ENCODE results near the gene RIMS3.
"Not testable (repeated sequence)": the region's sequence is repeated elsewhere in the genome, so short reads cannot be mapped to it uniquely, and the experiment has no call there.

Gene RIMS3

DNA sequence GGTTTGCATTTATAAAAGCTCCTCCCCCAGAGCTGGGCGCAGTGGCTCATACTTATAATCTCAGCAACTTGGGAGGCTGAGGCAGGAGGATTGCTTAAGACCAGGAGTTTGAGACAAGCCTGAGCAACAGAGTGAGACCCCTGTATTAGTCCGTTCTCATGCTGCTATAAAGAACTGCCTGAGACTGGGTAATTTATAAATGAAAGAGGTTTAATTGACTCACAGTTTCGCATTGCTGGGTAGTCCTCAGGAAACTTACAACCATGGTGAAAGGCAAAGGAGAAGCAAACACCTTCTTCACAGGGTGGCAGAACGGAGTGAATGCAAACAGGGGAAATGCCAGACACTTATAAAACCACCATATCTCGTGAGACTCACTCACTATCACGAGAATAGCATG, 81.5 kb downstream of the RIMS3 start:
- DNase-seq (ENCODE audit: low spot score): no peak
- TF ChIP-seq, protein P1, sequence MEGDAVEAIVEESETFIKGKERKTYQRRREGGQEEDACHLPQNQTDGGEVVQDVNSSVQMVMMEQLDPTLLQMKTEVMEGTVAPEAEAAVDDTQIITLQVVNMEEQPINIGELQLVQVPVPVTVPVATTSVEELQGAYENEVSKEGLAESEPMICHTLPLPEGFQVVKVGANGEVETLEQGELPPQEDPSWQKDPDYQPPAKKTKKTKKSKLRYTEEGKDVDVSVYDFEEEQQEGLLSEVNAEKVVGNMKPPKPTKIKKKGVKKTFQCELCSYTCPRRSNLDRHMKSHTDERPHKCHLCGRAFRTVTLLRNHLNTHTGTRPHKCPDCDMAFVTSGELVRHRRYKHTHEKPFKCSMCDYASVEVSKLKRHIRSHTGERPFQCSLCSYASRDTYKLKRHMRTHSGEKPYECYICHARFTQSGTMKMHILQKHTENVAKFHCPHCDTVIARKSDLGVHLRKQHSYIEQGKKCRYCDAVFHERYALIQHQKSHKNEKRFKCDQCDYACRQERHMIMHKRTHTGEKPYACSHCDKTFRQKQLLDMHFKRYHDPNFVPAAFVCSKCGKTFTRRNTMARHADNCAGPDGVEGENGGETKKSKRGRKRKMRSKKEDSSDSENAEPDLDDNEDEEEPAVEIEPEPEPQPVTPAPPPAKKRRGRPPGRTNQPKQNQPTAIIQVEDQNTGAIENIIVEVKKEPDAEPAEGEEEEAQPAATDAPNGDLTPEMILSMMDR (IDR thresholded peaks at IDR 0.05; ENCODE audit: extremely low read depth, missing control alignments): no peak

GRCh38 chr1:40582116-40582515, 83.4 kb downstream of the RIMS3 start:
- TF ChIP-seq, protein P1 (IDR thresholded peaks at IDR 0.05; ENCODE audit: extremely low read depth, missing control alignments): no peak
- DNase-seq (ENCODE audit: low spot score): no peak

DNA sequence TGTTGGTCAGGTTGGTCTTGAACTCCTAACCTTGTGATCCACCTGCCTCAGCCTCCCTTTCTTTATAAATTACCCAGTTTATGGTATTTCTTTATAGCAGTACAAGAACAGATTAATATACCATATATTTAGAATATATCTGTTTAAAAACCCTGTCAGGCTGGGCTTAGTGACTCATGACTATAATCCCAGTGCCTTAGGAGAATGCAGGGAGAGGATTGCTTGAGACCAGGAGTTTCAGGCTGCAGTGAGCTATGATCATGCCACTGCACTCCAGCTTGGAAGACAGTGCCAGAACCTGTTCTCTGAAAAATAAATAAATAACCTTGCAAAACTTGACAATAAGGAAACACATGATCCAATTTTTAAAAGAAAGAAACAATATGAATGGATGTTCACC, 90.1 kb downstream of the RIMS3 start:
- TF ChIP-seq, protein P1 (IDR thresholded peaks at IDR 0.05; ENCODE audit: extremely low read depth, missing control alignments): no peak
- DNase-seq (ENCODE audit: low spot score): no peak

DNA sequence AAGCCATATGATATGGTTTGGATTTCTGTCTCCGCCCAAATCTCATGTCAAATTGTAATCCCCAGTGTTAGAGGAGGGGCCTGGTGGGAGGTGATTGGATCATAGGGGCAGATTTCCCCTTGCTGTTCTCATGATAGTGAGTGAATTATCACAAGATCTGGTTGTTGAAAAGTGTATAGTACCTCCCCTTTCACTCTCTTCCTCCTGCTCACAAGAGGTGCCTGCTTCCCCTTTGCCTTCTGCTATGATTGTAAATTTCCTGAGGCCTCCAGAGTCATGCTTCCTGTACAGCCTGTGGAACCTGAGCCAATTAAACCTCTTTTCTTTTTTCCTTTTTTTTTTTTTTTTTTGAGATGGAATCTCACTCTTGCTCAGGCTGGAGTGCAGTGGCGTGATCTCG, 90.7 kb downstream of the RIMS3 start:
- not testable (repeated sequence) for DNase-seq (ENCODE audit: low spot score)
